Gastroesophageal sphincter (tissue), 4 donors: Measurements from ENCODE around the gene STK32A. TPM values are rescaled to one million over a fixed set of nuclear protein-coding genes. Genes with fewer than 3 reads are reported as not detected.

Source experiments
- ATAC-seq: fragments of 150-250 bp; one replicate; pipeline ENCODE4 v1.9.1; 2016; ENCODE audit warnings: mild to moderate bottlenecking, moderate library complexity
- H3K27ac ChIP-seq, 4 donors: fragments of 200-600 bp; sonication (generic) in 3 of 4; 1 replicate in 3 of 4; 2 replicates in 1 of 4; pipeline ENCODE4 v1.5.1; 2016 to 2019
- H3K27me3 ChIP-seq: fragments of 200-600 bp; sonication (generic); one replicate; pipeline ENCODE4 v1.5.1; 2019
- H3K36me3 ChIP-seq, 2 donors: fragments of 200-600 bp; sonication (generic); one replicate each; pipeline ENCODE4 v1.5.1; 2019; ENCODE audit warnings: control low read depth in 1 of 2
- H3K4me1 ChIP-seq, 3 donors: fragments of 200-600 bp; sonication (generic); 1 replicate in 2 of 3; 2 replicates in 1 of 3; pipeline ENCODE4 v1.5.1; 2016 to 2019; ENCODE audit warnings: control low read depth in 2 of 3
- H3K4me3 ChIP-seq, 2 donors: fragments of 200-600 bp; sonication (generic); one replicate each; pipeline ENCODE4 v1.5.1; 2019; ENCODE audit warnings: mild to moderate bottlenecking in 1 of 2, moderate library complexity in 1 of 2
- H3K9me3 ChIP-seq, 3 donors: fragments of 200-600 bp; sonication (generic); one replicate each; pipeline ENCODE4 v1.5.1; 2017 to 2019; ENCODE audit warnings: control low read depth in 2 of 3
- CTCF ChIP-seq, 4 experiments: fragments of 200-600 bp in 2 of 4; fragments of 450-650 bp in 2 of 4; sonication (generic) in 1 of 4; IDR thresholded peaks; one replicate each; pipeline ENCODE4 v1.5.1; 2017 to 2019; ENCODE audit warnings: antibody characterized with exemption in 4 of 4, mild to moderate bottlenecking in 2 of 4, moderate library complexity in 2 of 4
- EP300 ChIP-seq: sonication (generic); formaldehyde crosslinking; IDR thresholded peaks from one replicate; pipeline ENCODE4 v1.6.1; 2017; ENCODE audit warnings: antibody characterized with exemption, mild to moderate bottlenecking
- POLR2A ChIP-seq, 2 donors: fragments of 450-650 bp; IDR thresholded peaks; one replicate each; pipeline ENCODE4 v1.6.1; 2017; ENCODE audit warnings: antibody characterized with exemption in 2 of 2, mild to moderate bottlenecking in 2 of 2, moderate library complexity in 1 of 2
- POLR2AphosphoS5 ChIP-seq: sonication (generic); formaldehyde crosslinking; IDR thresholded peaks from one replicate; pipeline ENCODE4 v1.6.1; 2017; ENCODE audit warnings: antibody characterized with exemption
- WGBS, 2 donors: methylation state at CpG; one replicate each; pipeline ENCODE4 v1.1.5; 2018; ENCODE audit warnings: low coverage in 1 of 2; 5-methylcytosine and 5-hydroxymethylcytosine counted together
- total RNA-seq, 4 donors: library from RNA; depleted of rRNA; stranded (reverse); fragments of >200 nt; gene quantifications; one replicate each; pipeline ENCODE4 v1.1.0, GENCODE V29; 2016

Gene STK32A
- total RNA-seq, 4 donors from 2014 or later, result 0.77 to 3.7 (median 2.4) TPM

- WGBS, 2 donors, result 4% methylated on average over 5 of the region's 5 CpGs; no CpG with 5 or more reads in 1 of the 2 donors
- Histone ChIP-seq H3K36me3 (peaks cover 0 to 46% of the 10 kb centered on the region in 2 donors), H3K27ac (peak overlapping the region; percentile 84 to 94 (median 92)), H3K4me3 (no peak overlapping the region), H3K27me3 (no peaks in the 10 kb centered on the region), H3K9me3 (no peaks in the 10 kb centered on the region), H3K4me1 (peaks cover 36 to 87% (median 37%) of the 10 kb centered on the region in 3 donors)
- peak; percentile 98 for TF ChIP-seq POLR2AphosphoS5
- TF ChIP-seq CTCF (IDR thresholded peaks at IDR 0.05), result no peak
- no peak for TF ChIP-seq POLR2A (IDR thresholded peaks at IDR 0.05)
- no peak for TF ChIP-seq EP300
- ATAC-seq, result peak; percentile 77
These were observed 182.4 kb downstream of the STK32A start for GRCh38 chr5:147417135-147417813.

- WGBS, 2 donors, result 27 to 42% methylated on average over 2 of the region's 2 CpGs
- no peaks in the 10 kb centered on the region for H3K27me3 ChIP-seq
- no peak overlapping the region for H3K4me3 ChIP-seq
- TF ChIP-seq POLR2A (IDR thresholded peaks at IDR 0.05) (no peak), CTCF (IDR thresholded peaks at IDR 0.05) (no peak), EP300 (no peak), POLR2AphosphoS5 (no peak)
- ATAC-seq, result no peak
- H3K27ac ChIP-seq, result peak overlapping the region; percentile 81 to 94 (median 92)
- peaks cover 26 to 74% (median 27%) of the 10 kb centered on the region in 3 donors for H3K4me1 ChIP-seq
- peaks cover 0 to 46% of the 10 kb centered on the region in 2 donors for H3K36me3 ChIP-seq
- no peaks in the 10 kb centered on the region for H3K9me3 ChIP-seq
These were observed 183.8 kb downstream of the STK32A start for GRCh38 chr5:147418613-147419012.

GRCh38 chr5:147426640-147427327, 192.0 kb downstream of the STK32A start:
- no peak for ATAC-seq
- Histone ChIP-seq H3K9me3 (no peaks in the 10 kb centered on the region), H3K4me3 (no peak overlapping the region), H3K36me3 (peaks cover 0 to 26% of the 10 kb centered on the region in 2 donors), H3K27me3 (no peaks in the 10 kb centered on the region), H3K27ac (peak overlapping the region; percentile 50 to 78 (median 76)), H3K4me1 (peaks cover 35 to 64% (median 47%) of the 10 kb centered on the region in 3 donors)
- WGBS, 2 donors, result 50 to 66% methylated on average over 2 to 3 of the region's 3 CpGs
- TF ChIP-seq CTCF (IDR thresholded peaks at IDR 0.05) (peak in 1 of 4 experiments; percentile 4), EP300 (no peak)

- peak; percentile 63 for ATAC-seq
- H3K4me1 ChIP-seq, result peaks cover 37 to 74% (median 55%) of the 10 kb centered on the region in 3 donors
- no peaks in the 10 kb centered on the region for H3K9me3 ChIP-seq
- H3K27me3 ChIP-seq, result no peaks in the 10 kb centered on the region
- H3K36me3 ChIP-seq, result peaks cover 0 to 21% of the 10 kb centered on the region in 2 donors
- no peak overlapping the region for H3K4me3 ChIP-seq
- H3K27ac ChIP-seq, result peak overlapping the region; percentile 16 to 78 (median 76)
- no peak for TF ChIP-seq POLR2A (IDR thresholded peaks at IDR 0.05)
- peak; percentile 70 for TF ChIP-seq POLR2AphosphoS5
- WGBS, 2 donors, result 25% methylated on average over 1 of the region's 1 CpG; no CpG with 5 or more reads in 1 of the 2 donors
These were observed 192.9 kb downstream of the STK32A start for GRCh38 chr5:147427521-147428401.

- no peak for ATAC-seq
These were observed 195.8 kb downstream of the STK32A start for GRCh38 chr5:147430628-147431027.

More at GRCh38 chr5:147430628-147431027, 195.8 kb downstream of the STK32A start:
- no peak for TF ChIP-seq EP300
- no peak for TF ChIP-seq POLR2A (IDR thresholded peaks at IDR 0.05)
- TF ChIP-seq POLR2AphosphoS5, result no peak
- TF ChIP-seq CTCF (IDR thresholded peaks at IDR 0.05), result no peak
- Histone ChIP-seq H3K27ac (peak overlapping the region in 3 of 4 donors; percentile 74 to 77 (median 76)), H3K36me3 (no peaks in the 10 kb centered on the region), H3K27me3 (no peaks in the 10 kb centered on the region), H3K4me3 (no peak overlapping the region), H3K4me1 (peaks cover 49 to 100% (median 60%) of the 10 kb centered on the region in 3 donors), H3K9me3 (no peaks in the 10 kb centered on the region)
- 33 to 78% methylated on average over 1 to 2 of the region's 2 CpGs for WGBS, 2 donors
